SK-N-SH treated with all-trans-retinoic acid at 6 μM for 48 hours (cell line): ENCODE measurements around the gene SKIC8.

Source experiments
- ATAC-seq: fragments of 200-7000 bp; cut with Tn5 transposase; 3 replicates; pipeline ENCODE4 v1.9.1; 2020; ENCODE audit warnings: mild to moderate bottlenecking, moderate library complexity
- ARNTL ChIP-seq: fragments of 450-650 bp; formaldehyde crosslinking; IDR thresholded peaks from 2 replicates; pipeline ENCODE4 v1.5.0; 2020; ENCODE audit warnings: low read depth, mild to moderate bottlenecking, moderate library complexity, borderline replicate concordance
- BACH2 ChIP-seq: fragments of 250-450 bp; sonication (Bioruptor Pico); IDR thresholded peaks from 2 replicates; pipeline ENCODE4 v1.9.0; 2021; ENCODE audit warnings: mild to moderate bottlenecking, borderline replicate concordance
- CREB5 ChIP-seq: fragments of 250-450 bp; sonication (Bioruptor Pico); IDR thresholded peaks from 2 replicates; pipeline ENCODE4 v1.5.1; 2020; ENCODE audit warnings: low read depth, mild to moderate bottlenecking, moderate library complexity
- CSRNP3 ChIP-seq: fragments of 250-450 bp; sonication (Bioruptor Pico); IDR thresholded peaks from 2 replicates; pipeline ENCODE4 v1.5.1; 2021; ENCODE audit warnings: mild to moderate bottlenecking, moderate library complexity
- ESRRG ChIP-seq: fragments of 250-450 bp; sonication (Bioruptor Pico); IDR thresholded peaks from 2 replicates; pipeline ENCODE4 v1.6.1; 2021; ENCODE audit warnings: mild to moderate bottlenecking
- GLIS3 ChIP-seq: fragments of 250-450 bp; sonication (Bioruptor Pico); IDR thresholded peaks from 2 replicates; pipeline ENCODE4 v1.5.0; 2020; ENCODE audit warnings: mild to moderate bottlenecking, moderate library complexity
- PATZ1 ChIP-seq: fragments of 250-450 bp; sonication (Bioruptor Pico); IDR thresholded peaks from 2 replicates; pipeline ENCODE4 v1.8.0; 2020; ENCODE audit warnings: mild to moderate bottlenecking, moderate library complexity, borderline replicate concordance
- POU6F1 ChIP-seq: fragments of 250-450 bp; sonication (Bioruptor Pico); IDR thresholded peaks from 2 replicates; pipeline ENCODE4 v1.8.0; 2021; ENCODE audit warnings: low read depth, mild to moderate bottlenecking, moderate library complexity, borderline replicate concordance
- PPARA ChIP-seq: fragments of 250-450 bp; sonication (Bioruptor Pico); IDR thresholded peaks from 2 replicates; pipeline ENCODE4 v1.5.0; 2020; ENCODE audit warnings: mild to moderate bottlenecking, borderline replicate concordance
- RARB ChIP-seq: fragments of 250-450 bp; sonication (Bioruptor Pico); IDR thresholded peaks from 2 replicates; pipeline ENCODE4 v1.8.0; 2021; ENCODE audit warnings: mild to moderate bottlenecking, moderate library complexity
- TCF4 ChIP-seq: fragments of 250-450 bp; sonication (Bioruptor Pico); IDR thresholded peaks from 2 replicates; pipeline ENCODE4 v1.8.0; 2021; ENCODE audit warnings: mild to moderate bottlenecking, moderate library complexity, borderline replicate concordance
- TOX ChIP-seq: fragments of 250-450 bp; sonication (Bioruptor Pico); IDR thresholded peaks from 2 replicates; pipeline ENCODE4 v1.8.0; 2021; ENCODE audit warnings: mild to moderate bottlenecking, moderate library complexity, borderline replicate concordance
- TSHZ2 ChIP-seq: fragments of 250-450 bp; sonication (Bioruptor Pico); IDR thresholded peaks from 2 replicates; pipeline ENCODE4 v1.5.0; 2020; ENCODE audit warnings: mild to moderate bottlenecking, moderate library complexity
- ZC3H10 ChIP-seq: fragments of 250-450 bp; sonication (Bioruptor Pico); IDR thresholded peaks from 2 replicates; pipeline ENCODE4 v1.5.1; 2021; ENCODE audit warnings: mild to moderate bottlenecking, moderate library complexity
- ZFP3 ChIP-seq: fragments of 250-450 bp; sonication (Bioruptor Pico); IDR thresholded peaks from 2 replicates; pipeline ENCODE4 v1.5.0; 2020; ENCODE audit warnings: mild to moderate bottlenecking, moderate library complexity
- ZFP30 ChIP-seq: fragments of 450-650 bp; formaldehyde crosslinking; IDR thresholded peaks from 2 replicates; pipeline ENCODE4 v1.5.0; 2022; ENCODE audit warnings: mild to moderate bottlenecking, moderate library complexity
- ZNF70 ChIP-seq: fragments of 450-650 bp; formaldehyde crosslinking; IDR thresholded peaks from 2 replicates; pipeline ENCODE4 v1.5.0; 2020; ENCODE audit warnings: mild to moderate bottlenecking, moderate library complexity
- ZNF8 ChIP-seq: fragments of 450-650 bp; formaldehyde crosslinking; IDR thresholded peaks from 2 replicates; pipeline ENCODE4 v1.5.0; 2020; ENCODE audit warnings: mild to moderate bottlenecking, moderate library complexity

Gene SKIC8

GRCh38 chr15:78322243-78322642 lies 22.8 kb upstream of the SKIC8 start (continued):
- TF ChIP-seq TSHZ2 (CRISPR knock-in tag): peak; percentile 82; the same call in 1 of the 2 replicates
- TF ChIP-seq, all 23 proteins: peak for 9

- ATAC-seq: no peak
- TF ChIP-seq RARB (CRISPR knock-in tag) (no peak), POU6F1 (no peak), ZNF8 (no peak), TOX (CRISPR knock-in tag) (no peak)
Observed at GRCh38 chr15:78321786-78322185, 22.4 kb upstream of the SKIC8 start.

- no peak for ATAC-seq
- TF ChIP-seq PATZ1 (CRISPR knock-in tag) (no peak), ZNF70 (CRISPR knock-in tag) (no peak), TCF4 (CRISPR knock-in tag) (no peak), ZNF8 (no peak), BACH2 (CRISPR knock-in tag) (no peak), POU6F1 (no peak), PPARA (CRISPR knock-in tag) (no peak), ESRRG (CRISPR knock-in tag) (no peak), CSRNP3 (CRISPR knock-in tag) (no peak), GLIS3 (no peak), ZFP30 (CRISPR knock-in tag) (no peak), RARB (CRISPR knock-in tag) (no peak), ARNTL (CRISPR knock-in tag) (no peak), CREB5 (no peak), TSHZ2 (CRISPR knock-in tag) (no peak), ZC3H10 (CRISPR knock-in tag) (no peak), ZFP3 (CRISPR knock-in tag) (no peak)
Observed at GRCh38 chr15:78321041-78321570, 21.7 kb upstream of the SKIC8 start.
